Liver (tissue), 9 donors: ENCODE measurements around the gene OSTM1. TPM values are rescaled to one million over a fixed set of nuclear protein-coding genes. Genes with fewer than 3 reads are reported as not detected.

Experiments used
- DNase-seq: peaks from one replicate; pipeline ENCODE4 v3.0.0-alpha.2; 2017; ENCODE audit warnings: low spot score
- H3K27ac ChIP-seq, 2 donors: one replicate each; pipeline ENCODE4 v1.7.0; 2013; ENCODE audit warnings: inconsistent platforms in 2 of 2, low read length in 2 of 2, control low read depth in 1 of 2, low read depth in 1 of 2, mild to moderate bottlenecking in 1 of 2
- H3K27me3 ChIP-seq, 4 donors: one replicate each; pipeline versions ENCODE4 v1.6.1 to v1.7.0; 2013; ENCODE audit warnings: low read length in 3 of 4, inconsistent platforms in 1 of 4, mild to moderate bottlenecking in 1 of 4, moderate library complexity in 1 of 4; ENCODE audit not compliant: control insufficient read depth in 4 of 4, insufficient read depth in 4 of 4
- H3K36me3 ChIP-seq, 4 donors: one replicate each; pipeline versions ENCODE4 v1.6.1 to v1.7.0; 2013; ENCODE audit warnings: low read length in 3 of 4, mild to moderate bottlenecking in 3 of 4, low read depth in 1 of 4, moderate library complexity in 1 of 4; ENCODE audit not compliant: control insufficient read depth in 4 of 4, insufficient read depth in 3 of 4
- H3K4me1 ChIP-seq, 4 donors: one replicate each; pipeline versions ENCODE4 v1.6.1 to v1.7.0; 2013; ENCODE audit warnings: low read length in 3 of 4, mild to moderate bottlenecking in 3 of 4, moderate library complexity in 1 of 4; ENCODE audit not compliant: control insufficient read depth in 4 of 4, insufficient read depth in 4 of 4
- H3K4me3 ChIP-seq, 3 donors: one replicate each; pipeline versions ENCODE4 v1.6.1 to v1.7.0; 2013; ENCODE audit warnings: low read length in 3 of 3, control low read depth in 1 of 3, low read depth in 1 of 3, mild to moderate bottlenecking in 1 of 3
- H3K9ac ChIP-seq, 2 donors: one replicate each; pipeline ENCODE4 v1.7.0; 2013; ENCODE audit warnings: low read length in 2 of 2, mild to moderate bottlenecking in 2 of 2, moderate library complexity in 2 of 2, control low read depth in 1 of 2, low read depth in 1 of 2
- H3K9me3 ChIP-seq, 4 donors: one replicate each; pipeline versions ENCODE4 v1.6.1 to v1.7.0; 2013; ENCODE audit warnings: low read length in 3 of 4; ENCODE audit not compliant: control insufficient read depth in 4 of 4
- CTCF ChIP-seq: fragments of 150-350 bp; IDR thresholded peaks from 2 replicates; pipeline ENCODE4 v1.5.1; 2017; ENCODE audit warnings: improper control_type of control experiment, low read depth, low read length; ENCODE audit not compliant: missing input control
- EGR1 ChIP-seq, 2 donors: IDR thresholded peaks; 2 replicates each; pipeline ENCODE4 v1.6.1; 2016 to 2018; ENCODE audit warnings: antibody characterized with exemption in 2 of 2, low read depth in 2 of 2
- FOXA2 ChIP-seq: IDR thresholded peaks from 2 replicates; pipeline ENCODE4 v1.6.1; 2016; ENCODE audit warnings: antibody characterized with exemption
- GABPA ChIP-seq, 2 donors: IDR thresholded peaks in 1 of 2; conservative IDR thresholded peaks in 1 of 2; 2 replicates each; pipeline ENCODE4 v1.6.1; 2016; ENCODE audit warnings: antibody characterized with exemption in 2 of 2, mild to moderate bottlenecking in 1 of 2, moderate library complexity in 1 of 2
- HNF4G ChIP-seq: IDR thresholded peaks from 2 replicates; pipeline ENCODE4 v1.6.1; 2016; ENCODE audit warnings: antibody characterized with exemption
- JUND ChIP-seq, 2 donors: IDR thresholded peaks; 2 replicates each; pipeline ENCODE4 v1.6.1; 2016; ENCODE audit warnings: antibody characterized with exemption in 2 of 2
- RAD21 ChIP-seq, 2 donors: IDR thresholded peaks; 2 replicates each; pipeline ENCODE4 v1.6.1; 2016; ENCODE audit warnings: antibody characterized with exemption in 2 of 2, mild to moderate bottlenecking in 2 of 2
- SP1 ChIP-seq: IDR thresholded peaks from 2 replicates; pipeline ENCODE4 v1.6.1; 2018; ENCODE audit warnings: antibody characterized with exemption, mild to moderate bottlenecking
- WGBS: extraction: QIAGEN DNeasy Blood & Tissue Kit; methylation state at CpG from one replicate; pipeline ENCODE4 v1.1.7; 2013; 5-methylcytosine and 5-hydroxymethylcytosine counted together
- polyA plus RNA-seq, 2 donors: library from polyadenylated mRNA; stranded (reverse) in 1 of 2; unstranded in 1 of 2; fragments of 200-250 nt in 1 of 2; fragments of >200 nt in 1 of 2; fragmentation: Nextera tagmentation in 1 of 2; extraction: Ambion mirVana in 1 of 2; gene quantifications; one replicate each; pipeline versions ENCODE4 v1.2.1 to v1.2.3, GENCODE V29; 2013 to 2015
- total RNA-seq, 2 donors: library from RNA; depleted of rRNA; stranded (reverse); fragments of >200 nt; gene quantifications; one replicate each; pipeline ENCODE4 v1.2.3, GENCODE V29; 2014
- donor health status: healthy.
- donor health status: healthy.
- donor health status: healthy.
- donor health status: healthy.
- donor health status: healthy.

Gene OSTM1
- total and polyA plus RNA-seq, 4 donors = 8.8 to 33.3 (median 11.3) TPM

- Histone ChIP-seq H3K4me3 (peak overlapping the region; percentile 68 to 73 (median 69)), H3K9me3 (no peaks in the 10 kb centered on the region), H3K27ac (no peak overlapping the region), H3K9ac (no peak overlapping the region), H3K4me1 (peaks cover 13 to 52% (median 42%) of the 10 kb centered on the region in 4 donors), H3K27me3 (peaks cover 0 to 13% (median 3%) of the 10 kb centered on the region in 4 donors), H3K36me3 (no peaks in the 10 kb centered on the region)
- 1% methylated on average over 72 of the region's 72 CpGs for WGBS
- DNase-seq = no peak
- TF ChIP-seq FOXA2 = no peak
- TF ChIP-seq SP1 = no peak
- no peak for TF ChIP-seq RAD21 (IDR thresholded peaks at IDR 0.05)
- no peak for TF ChIP-seq GABPA (IDR thresholded peaks at IDR 0.05 in 1 of 2, conservative IDR thresholded peaks at IDR 0.05 in 1 of 2)
- no peak for TF ChIP-seq JUND (IDR thresholded peaks at IDR 0.05)
- TF ChIP-seq HNF4G = no peak
- no peak for TF ChIP-seq EGR1 (IDR thresholded peaks at IDR 0.05; ENCODE audit: low read depth in 2 of 2)
Measured at GRCh38 chr6:108117427-108118358, 43.2 kb upstream of the OSTM1 start.

GRCh38 chr6:108116546-108117426, 42.2 kb upstream of the OSTM1 start:
- H3K36me3 ChIP-seq = no peaks in the 10 kb centered on the region
- no peak overlapping the region for H3K27ac ChIP-seq
- H3K9ac ChIP-seq = no peak overlapping the region
- DNase-seq = no peak
- 14% methylated on average over 46 of the region's 46 CpGs for WGBS
- H3K4me3 ChIP-seq = peak overlapping the region in 1 of 3 donors; percentile 73
- TF ChIP-seq GABPA (IDR thresholded peaks at IDR 0.05 in 1 of 2, conservative IDR thresholded peaks at IDR 0.05 in 1 of 2) = no peak
- TF ChIP-seq RAD21 (IDR thresholded peaks at IDR 0.05) = no peak
- TF ChIP-seq EGR1 (IDR thresholded peaks at IDR 0.05; ENCODE audit: low read depth in 2 of 2) = no peak
- H3K9me3 ChIP-seq = no peaks in the 10 kb centered on the region
- peaks cover 0 to 13% (median 1%) of the 10 kb centered on the region in 4 donors for H3K27me3 ChIP-seq
- peaks cover 13 to 52% (median 42%) of the 10 kb centered on the region in 4 donors for H3K4me1 ChIP-seq

GRCh38 chr6:108115598-108116058, 41.1 kb upstream of the OSTM1 start:
- H3K36me3 ChIP-seq = no peaks in the 10 kb centered on the region
- TF ChIP-seq CTCF = peak; percentile 41
- peak; percentile 64 to 71 for TF ChIP-seq RAD21 (IDR thresholded peaks at IDR 0.05)
- TF ChIP-seq JUND (IDR thresholded peaks at IDR 0.05) = no peak
- TF ChIP-seq FOXA2 = no peak
- H3K4me1 ChIP-seq = peaks cover 13 to 52% (median 42%) of the 10 kb centered on the region in 4 donors
- peaks cover 0 to 7% (median 0%) of the 10 kb centered on the region in 4 donors for H3K27me3 ChIP-seq
- no peak overlapping the region for H3K27ac ChIP-seq
- H3K9ac ChIP-seq = no peak overlapping the region
- H3K9me3 ChIP-seq = no peaks in the 10 kb centered on the region
- DNase-seq = no peak
- WGBS = 6% methylated on average over 20 of the region's 20 CpGs
- peak overlapping the region in 1 of 3 donors; percentile 36 for H3K4me3 ChIP-seq
